H9 (cell line): Measurements from ENCODE around the gene ISOC1. TPM values are rescaled to one million over a fixed set of nuclear protein-coding genes. Genes with fewer than 3 reads are reported as not detected.

Experiments used
- DNase-seq: peaks from one replicate; pipeline ENCODE4 v3.0.0-alpha.2; 2017
- H2AFZ ChIP-seq: one replicate; pipeline ENCODE4 v1.6.1; 2013; ENCODE audit warnings: mild to moderate bottlenecking, low read length, control low read depth, moderate library complexity
- H2AK5ac ChIP-seq: 2 replicates; pipeline ENCODE4 v1.6.1; 2013; ENCODE audit warnings: low read length, control low read depth, mixed read lengths; ENCODE audit not compliant: insufficient read length
- H2BK120ac ChIP-seq: one replicate; pipeline ENCODE4 v1.6.1; 2013; ENCODE audit warnings: low read depth, mild to moderate bottlenecking, low read length, control low read depth, inconsistent platforms; ENCODE audit not compliant: poor library complexity, severe bottlenecking
- H2BK12ac ChIP-seq: 2 replicates; pipeline ENCODE4 v1.6.1; 2013; ENCODE audit warnings: low read length, control low read depth, mixed read lengths, low read depth; ENCODE audit not compliant: insufficient read length
- H2BK15ac ChIP-seq: 2 replicates; pipeline ENCODE4 v1.6.1; 2013; ENCODE audit warnings: low read depth, low read length, control low read depth
- H2BK20ac ChIP-seq: one replicate; pipeline ENCODE4 v1.6.1; 2013; ENCODE audit warnings: low read depth, mild to moderate bottlenecking, low read length, control low read depth, inconsistent platforms; ENCODE audit not compliant: poor library complexity, severe bottlenecking
- H2BK5ac ChIP-seq: 2 replicates; pipeline ENCODE4 v1.6.1; 2013; ENCODE audit warnings: low read length, control low read depth, mixed read lengths; ENCODE audit not compliant: insufficient read length
- H3K14ac ChIP-seq: 2 replicates; pipeline ENCODE4 v1.6.1; 2013; ENCODE audit warnings: low read length, control low read depth; ENCODE audit not compliant: insufficient read depth
- H3K18ac ChIP-seq: 2 replicates; pipeline ENCODE4 v1.6.1; 2013; ENCODE audit warnings: low read depth, mild to moderate bottlenecking, mixed read lengths, low read length, control low read depth; ENCODE audit not compliant: insufficient read length
- H3K23ac ChIP-seq: 2 replicates; pipeline ENCODE4 v1.6.1; 2013; ENCODE audit warnings: low read length, control low read depth, mixed read lengths, low read depth; ENCODE audit not compliant: insufficient read length
- H3K23me2 ChIP-seq: 2 replicates; pipeline ENCODE4 v1.6.1; 2013; ENCODE audit warnings: low read depth, mild to moderate bottlenecking, mixed read lengths, low read length, control low read depth; ENCODE audit not compliant: insufficient read length, poor library complexity, severe bottlenecking
- H3K27ac ChIP-seq: 2 replicates; pipeline ENCODE4 v1.5.1; 2013; ENCODE audit warnings: low read length, control low read depth, mixed read lengths, low read depth; ENCODE audit not compliant: insufficient read length
- H3K27me3 ChIP-seq: 2 replicates; pipeline ENCODE4 v1.6.1; 2013; ENCODE audit warnings: low read length, control low read depth, inconsistent platforms; ENCODE audit not compliant: insufficient read depth
- H3K4ac ChIP-seq: 2 replicates; pipeline ENCODE4 v1.6.1; 2013; ENCODE audit warnings: low read depth, mild to moderate bottlenecking, control low read depth, inconsistent platforms, low read length, moderate library complexity
- H3K4me1 ChIP-seq: 2 replicates; pipeline ENCODE4 v1.6.1; 2013; ENCODE audit warnings: low read length, control low read depth, inconsistent platforms; ENCODE audit not compliant: insufficient read depth
- H3K4me2 ChIP-seq: 2 replicates; pipeline ENCODE4 v1.6.1; 2013; ENCODE audit warnings: low read length, control low read depth, mixed read lengths; ENCODE audit not compliant: insufficient read length, insufficient read depth
- H3K56ac ChIP-seq: 2 replicates; pipeline ENCODE4 v1.6.1; 2013; ENCODE audit warnings: low read depth, mild to moderate bottlenecking, mixed read lengths, low read length, control low read depth; ENCODE audit not compliant: insufficient read length
- H3K79me1 ChIP-seq: 2 replicates; pipeline ENCODE4 v1.6.1; 2013; ENCODE audit warnings: low read depth, mild to moderate bottlenecking, moderate library complexity, low read length, control low read depth, inconsistent platforms; ENCODE audit not compliant: insufficient read depth, poor library complexity, severe bottlenecking
- H3K79me2 ChIP-seq: 2 replicates; pipeline ENCODE4 v1.6.1; 2013; ENCODE audit warnings: low read length, control low read depth, inconsistent platforms; ENCODE audit not compliant: insufficient read depth
- H3K9ac ChIP-seq: 2 replicates; pipeline ENCODE4 v1.6.1; 2013; ENCODE audit warnings: low read length, control low read depth, mixed read lengths; ENCODE audit not compliant: insufficient read length; ENCODE audit errors: extremely low read depth
- H3K9me3 ChIP-seq: one replicate; pipeline ENCODE4 v1.6.1; 2013; ENCODE audit warnings: low read depth, low read length, inconsistent platforms; ENCODE audit not compliant: control insufficient read depth
- H3T11ph ChIP-seq: one replicate; pipeline ENCODE4 v1.6.1; 2013; ENCODE audit warnings: mild to moderate bottlenecking, low read length, control low read depth, inconsistent platforms
- H4K20me1 ChIP-seq: one replicate; pipeline ENCODE4 v1.6.1; 2013; ENCODE audit not compliant: control insufficient read depth, insufficient read length, insufficient read depth
- H4K5ac ChIP-seq: 2 replicates; pipeline ENCODE4 v1.6.1; 2013; ENCODE audit warnings: low read depth, mild to moderate bottlenecking, mixed read lengths, low read length, control low read depth; ENCODE audit not compliant: insufficient read length
- H4K8ac ChIP-seq: replicated peaks from 2 replicates; pipeline ENCODE4 v1.6.1; 2013; ENCODE audit warnings: low read length, control low read depth, mixed read lengths, low read depth; ENCODE audit not compliant: insufficient read length
- H4K91ac ChIP-seq: 2 replicates; pipeline ENCODE4 v1.6.1; 2013; ENCODE audit warnings: low read depth, mild to moderate bottlenecking, moderate library complexity, mixed read lengths, low read length, control low read depth; ENCODE audit not compliant: insufficient read length
- H3K27ac Mint-ChIP-seq, 3 experiments: 2 replicates in 2 of 3; 3 replicates in 1 of 3; pipeline ENCODE4 v1.8.0; 2020 to 2021; ENCODE audit warnings: mixed read lengths in 3 of 3, mild to moderate bottlenecking in 1 of 3, moderate library complexity in 1 of 3
- H3K27me3 Mint-ChIP-seq: 2 replicates; pipeline ENCODE4 v1.8.0; 2021; ENCODE audit warnings: low read depth, mild to moderate bottlenecking, moderate library complexity, mixed read lengths
- H3K36me3 Mint-ChIP-seq, 3 experiments: 2 replicates in 2 of 3; 3 replicates in 1 of 3; pipeline ENCODE4 v1.8.0; 2020 to 2021; ENCODE audit warnings: low read depth in 3 of 3, mixed read lengths in 3 of 3; ENCODE audit not compliant: insufficient read depth in 1 of 3
- H3K4me1 Mint-ChIP-seq, 2 experiments: 2 replicates each; pipeline ENCODE4 v1.8.0; 2020; ENCODE audit warnings: mixed read lengths in 2 of 2
- H3K4me3 Mint-ChIP-seq, 2 experiments: 2 replicates in 1 of 2; 3 replicates in 1 of 2; pipeline ENCODE4 v1.8.0; 2020 to 2021; ENCODE audit warnings: mild to moderate bottlenecking in 2 of 2, mixed read lengths in 2 of 2, moderate library complexity in 1 of 2
- H3K9me3 Mint-ChIP-seq, 2 experiments: 2 replicates in 1 of 2; 3 replicates in 1 of 2; pipeline ENCODE4 v1.8.0; 2020; ENCODE audit warnings: mild to moderate bottlenecking in 2 of 2, mixed read lengths in 2 of 2, moderate library complexity in 1 of 2
- CTCF ChIP-seq: fragments of 200-600 bp; sonication (generic); conservative IDR thresholded peaks from 3 replicates; pipeline ENCODE4 v1.8.0; 2021; ENCODE audit warnings: antibody characterized with exemption, mild to moderate bottlenecking
- WGBS: extraction: QIAGEN DNeasy Blood & Tissue Kit; methylation state at CpG from one replicate; pipeline ENCODE4 v1.1.7; 2013; ENCODE audit warnings: missing lambda C conversion rate, low lambda C conversion rate, mixed read lengths; ENCODE audit not compliant: insufficient read length; ENCODE audit errors: extremely low coverage; 5-methylcytosine and 5-hydroxymethylcytosine counted together
- total RNA-seq: library from RNA; stranded (reverse); gene quantifications from 2 replicates; pipeline ENCODE4 v1.2.1, GENCODE V29; 2021

ISOC1 gene
- total RNA-seq, 1 experiment from 2014 or later, result 23.0 TPM

GRCh38 chr5:129057329-129057728, 37.2 kb upstream of the ISOC1 start:
- H3K9me3 ChIP-seq, result no peaks in the 10 kb centered on the region
- H3K18ac ChIP-seq, result no peak overlapping the region
- no peak overlapping the region for H2BK15ac ChIP-seq
- H3K4me2 ChIP-seq, result no peak overlapping the region
- H2AK5ac ChIP-seq, result no peak overlapping the region
- no peak overlapping the region for H4K91ac ChIP-seq
- no peak for DNase-seq
- H3K79me2 ChIP-seq, result no peaks in the 10 kb centered on the region
- no peak overlapping the region for H2BK20ac ChIP-seq
- H3K14ac ChIP-seq, result no peak overlapping the region
- Mint-ChIP-seq H3K27ac (no peak overlapping the region), H3K9me3 (peaks cover 0 to 3% of the 10 kb centered on the region in 2 experiments; a peak in 1 of 5 replicates), H3K4me3 (no peak overlapping the region), H3K4me1 (no peaks in the 10 kb centered on the region), H3K36me3 (no peaks in the 10 kb centered on the region), H3K27me3 (peaks cover 2% of the 10 kb centered on the region)
- no peak overlapping the region for H3T11ph ChIP-seq
- no CpG with 5 or more reads among the region's 3 CpGs for WGBS
- no peak overlapping the region for H2BK12ac ChIP-seq
- no peak overlapping the region for H2AFZ ChIP-seq
- no peaks in the 10 kb centered on the region for H4K20me1 ChIP-seq
- H3K23me2 ChIP-seq, result no peaks in the 10 kb centered on the region
- H3K27ac ChIP-seq, result no peak overlapping the region
- no peak overlapping the region for H2BK120ac ChIP-seq
- H3K9ac ChIP-seq, result no peak overlapping the region
- no peaks in the 10 kb centered on the region for H3K79me1 ChIP-seq
- no peaks in the 10 kb centered on the region for H3K4me1 ChIP-seq
- no peak overlapping the region for H3K4ac ChIP-seq
- no peaks in the 10 kb centered on the region for H3K27me3 ChIP-seq
- no peak overlapping the region for H4K8ac ChIP-seq
- no peak for TF ChIP-seq CTCF
- H2BK5ac ChIP-seq, result no peak overlapping the region
- H4K5ac ChIP-seq, result no peak overlapping the region
- H3K56ac ChIP-seq, result no peak overlapping the region
- H3K23ac ChIP-seq, result no peak overlapping the region
